Cardiac septum (tissue), 1 donor: Measurements from ENCODE around the gene XNDC1N. TPM values are rescaled to one million over a fixed set of nuclear protein-coding genes. Genes with fewer than 3 reads are reported as not detected.
"Not testable (repeated sequence)": the region's sequence is repeated elsewhere in the genome, so short reads cannot be mapped to it uniquely, and the experiment has no call there.

Experiments used
- DNase-seq: peaks from one replicate; pipeline ENCODE4 v3.0.0-alpha.2; 2020; ENCODE audit warnings: low spot score
- intact Hi-C: fragments of 100-400 bp; cut with DNase I; formaldehyde crosslinking; loops from one replicate; pipeline ENCODE4 v1.14.0; 2022
- total RNA-seq: library from RNA; stranded (reverse); fragmentation: NEBNext Ultra II Directional; extraction: Animal tissue kit (Norgen Biotek cat#: 25700); gene quantifications from one replicate; pipeline ENCODE4 v1.2.1, GENCODE V29; 2021
- donor health status: DM: no; HTN: no; CAD: no.

XNDC1N gene
- total RNA-seq, 1 donor from 2014 or later = 2.9 TPM

- DNase-seq = no peak
Measured at GRCh38 chr11:71935338-71935925, 7.0 kb upstream of the XNDC1N start.

GRCh38 chr11:71934213-71934612 lies 5.8 kb upstream of the XNDC1N start:
- intact Hi-C loops = no loop called here
- DNase-seq = no peak

More at GRCh38 chr11:71935338-71935925, 7.0 kb upstream of the XNDC1N start:
- intact Hi-C loops = no loop called here

- intact Hi-C loops = no loop called here
- DNase-seq = no peak
Measured at GRCh38 chr11:71933141-71933933, 4.9 kb upstream of the XNDC1N start.

GRCh38 chr11:71931245-71931602 lies 2.8 kb upstream of the XNDC1N start:
- DNase-seq = no peak

GRCh38 chr11:71930556-71931244 lies 2.3 kb upstream of the XNDC1N start:
- intact Hi-C loops = no loop called here
- DNase-seq = no peak

More at GRCh38 chr11:71931245-71931602, 2.8 kb upstream of the XNDC1N start:
- intact Hi-C loops = no loop called here

- DNase-seq = no peak
- intact Hi-C loops = loop anchor here (2.0 kb wide), 1 partner anchor 183 kb away; the partner anchor contains the start of gene ANAPC15
Measured at GRCh38 chr11:71929491-71929890, 1.1 kb upstream of the XNDC1N start.

GRCh38 chr11:71928737-71929443 lies 496 bp upstream of the XNDC1N start, which contains the start of gene RNF121:
Gene RNF121, plus strand, starts transcription at chr11:71929046. Its CDS starts 16 bp downstream, at chr11:71929062.
- intact Hi-C loops = loop anchor here (2.0 kb wide), 1 partner anchor 184 kb away; the partner anchor contains the start of gene ANAPC15
- DNase-seq = peak; percentile 98

- intact Hi-C loops = no loop called here
- DNase-seq = no peak
Measured at GRCh38 chr11:71917646-71918140, 10.7 kb downstream of the XNDC1N start.

GRCh38 chr11:71914617-71915189 lies 13.7 kb downstream of the XNDC1N start:
- intact Hi-C loops = no loop called here
- no peak for DNase-seq

- intact Hi-C loops = no loop called here
- no peak for DNase-seq
Measured at GRCh38 chr11:71913756-71914526, 14.5 kb downstream of the XNDC1N start.

- DNase-seq, intact Hi-C loops: not testable (repeated sequence)
Measured at GRCh38 chr11:71911986-71912340, 16.4 kb downstream of the XNDC1N start.

- DNase-seq, intact Hi-C loops: not testable (repeated sequence)
Measured at GRCh38 chr11:71911321-71911985, 16.9 kb downstream of the XNDC1N start.

GRCh38 chr11:71910775-71911174 lies 17.6 kb downstream of the XNDC1N start:
- DNase-seq, intact Hi-C loops: not testable (repeated sequence)

- no peak for DNase-seq
- intact Hi-C loops = no loop called here
Measured at GRCh38 chr11:71908218-71908617, 20.2 kb downstream of the XNDC1N start.

GRCh38 chr11:71901137-71901536 lies 27.3 kb downstream of the XNDC1N start:
- DNase-seq, intact Hi-C loops: not testable (repeated sequence)

GRCh38 chr11:71895961-71896360 lies 32.4 kb downstream of the XNDC1N start:
- intact Hi-C loops = no loop called here
- DNase-seq = no peak

- intact Hi-C loops, DNase-seq: not testable (repeated sequence)
Measured at GRCh38 chr11:71889181-71889872, 39.1 kb downstream of the XNDC1N start.
